Stimulated activated CD4-positive, alpha-beta T cell treated with anti-CD3 and anti-CD28 coated beads, Interleukin-15, amount 100 ng/mL, for 24 hours (primary cell): Measurements from ENCODE around the gene STK32C.

Experiments
- DNase-seq: peaks from one replicate; pipeline ENCODE4 v3.0.0-alpha.2; 2020

STK32C gene

GRCh38 chr10:132243141-132243540 is 64.6 kb downstream of the STK32C start:
- DNase-seq: no peak

DNA sequence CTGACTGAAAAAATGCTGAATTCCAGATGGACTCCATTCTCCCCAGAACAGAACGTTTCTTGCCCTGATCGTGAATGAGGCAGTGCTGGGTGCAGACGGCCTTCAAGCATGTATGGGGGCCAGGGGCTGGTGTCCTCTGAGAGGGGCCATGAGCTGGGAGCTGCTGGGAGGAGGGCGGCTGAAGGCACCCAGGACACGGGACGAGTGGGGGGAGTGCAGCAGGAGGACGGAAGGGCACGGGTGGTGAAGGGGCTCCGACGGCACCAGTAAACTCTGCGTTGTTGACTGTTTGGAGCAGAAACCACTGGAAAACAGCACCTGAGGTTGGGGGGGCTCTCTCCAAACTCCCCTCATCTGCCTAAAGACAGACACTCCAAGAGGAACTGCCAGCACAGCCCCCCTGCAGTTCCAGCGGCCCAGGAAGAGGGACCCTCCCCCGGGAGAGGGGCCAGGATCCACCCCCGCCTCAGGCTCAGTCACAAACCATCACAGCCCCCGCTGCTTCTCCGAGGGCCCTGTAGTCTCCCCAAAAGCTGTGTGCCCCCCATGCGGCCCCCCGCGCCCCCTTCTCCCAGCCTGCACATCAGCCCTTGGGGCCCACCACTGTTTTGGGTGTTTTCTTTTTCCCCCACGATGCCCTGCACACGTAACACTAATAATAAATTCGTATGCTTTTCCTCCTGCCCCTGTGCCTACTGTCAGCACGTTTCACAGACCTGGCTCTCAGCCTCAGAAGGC is 65.5 kb downstream of the STK32C start:
- DNase-seq: no peak

DNA sequence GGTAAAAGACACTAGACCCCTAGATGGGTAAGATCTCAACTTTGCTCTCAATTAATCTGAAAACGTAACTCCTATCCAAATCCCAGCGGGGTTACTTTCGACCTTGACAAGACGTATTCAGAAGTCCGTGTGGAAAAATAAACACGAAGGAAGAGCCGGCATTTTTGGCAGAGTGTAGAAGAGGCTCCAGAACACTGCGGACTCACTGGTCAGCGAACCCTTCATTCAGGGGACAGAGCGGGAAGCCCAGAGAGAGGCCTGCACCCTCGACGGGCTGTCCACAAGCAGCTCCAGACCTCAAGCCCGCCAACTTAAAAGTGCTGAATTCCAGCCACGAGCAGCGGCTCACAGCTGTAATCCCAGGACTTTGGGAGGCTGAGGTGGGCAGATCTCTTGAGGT is 66.3 kb downstream of the STK32C start:
- DNase-seq: no peak

- no peak for DNase-seq
These were observed 66.7 kb downstream of the STK32C start for GRCh38 chr10:132241086-132241485.

- no peak for DNase-seq
These were observed 67.2 kb downstream of the STK32C start for GRCh38 chr10:132240581-132240980.

DNA sequence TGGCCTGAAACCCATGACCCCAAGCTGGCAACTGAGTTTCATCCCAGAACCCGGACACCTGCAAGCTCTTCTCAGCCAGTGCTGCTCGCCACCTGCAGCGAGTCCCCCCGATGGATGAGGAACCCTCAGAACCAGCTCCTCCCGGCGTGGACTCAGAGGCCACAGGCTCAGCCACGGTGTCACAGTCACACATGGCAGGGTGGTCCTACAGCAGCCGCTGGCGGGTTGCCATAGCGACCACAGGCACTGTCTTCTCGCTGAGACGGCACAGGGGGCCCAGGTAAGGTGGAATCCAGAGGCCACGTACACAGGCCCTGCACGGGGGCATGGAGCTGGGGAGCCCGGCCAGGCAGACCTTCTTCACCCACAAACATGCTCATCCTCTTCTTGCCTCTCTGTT is 67.6 kb downstream of the STK32C start:
- DNase-seq: no peak

DNA sequence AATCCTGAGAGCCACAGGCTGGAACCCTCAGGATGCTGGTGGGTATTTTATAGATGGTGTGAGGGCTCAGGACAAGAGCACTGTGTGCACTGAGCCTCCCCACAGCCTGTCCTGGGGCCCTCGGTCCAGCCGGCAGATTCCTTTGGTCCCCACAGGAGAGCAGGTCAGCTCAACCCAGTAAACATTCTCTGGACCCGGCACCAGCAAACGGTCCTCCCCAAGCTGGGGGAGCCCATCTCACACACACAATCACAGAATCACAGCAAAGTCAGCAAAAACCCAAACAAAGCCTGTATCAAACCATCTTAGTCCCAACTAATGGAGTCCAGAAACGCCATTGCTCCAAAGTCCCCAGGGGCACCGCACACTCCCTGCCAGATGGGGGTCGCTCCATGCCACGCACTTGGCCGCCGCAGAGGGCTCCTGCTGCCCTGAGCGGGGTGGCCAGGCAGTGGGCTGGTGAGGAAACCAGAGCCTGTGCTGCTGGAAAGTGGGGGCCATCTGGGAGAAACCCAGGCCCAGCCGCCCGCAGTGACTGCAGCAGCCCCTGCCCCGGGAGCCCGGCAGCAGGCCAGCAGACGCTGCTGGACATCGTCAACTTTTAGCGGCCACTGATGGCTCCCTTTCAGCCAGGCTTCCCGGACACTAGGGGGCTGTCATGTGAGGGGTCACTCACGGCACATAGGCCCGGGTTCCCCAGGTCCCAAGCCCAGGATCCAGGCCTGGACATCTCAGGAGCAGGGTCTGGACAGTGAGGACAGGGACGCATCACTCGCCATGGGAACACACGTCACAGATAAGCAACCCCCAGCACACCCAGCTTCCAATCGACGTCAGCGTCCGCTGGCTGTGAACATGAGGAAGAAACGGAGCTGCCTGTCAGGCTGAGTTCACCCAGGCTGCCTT is 68.4 kb downstream of the STK32C start:
- no peak for DNase-seq

- no peak for DNase-seq
These were observed 69.2 kb downstream of the STK32C start for GRCh38 chr10:132238371-132239125.

DNA sequence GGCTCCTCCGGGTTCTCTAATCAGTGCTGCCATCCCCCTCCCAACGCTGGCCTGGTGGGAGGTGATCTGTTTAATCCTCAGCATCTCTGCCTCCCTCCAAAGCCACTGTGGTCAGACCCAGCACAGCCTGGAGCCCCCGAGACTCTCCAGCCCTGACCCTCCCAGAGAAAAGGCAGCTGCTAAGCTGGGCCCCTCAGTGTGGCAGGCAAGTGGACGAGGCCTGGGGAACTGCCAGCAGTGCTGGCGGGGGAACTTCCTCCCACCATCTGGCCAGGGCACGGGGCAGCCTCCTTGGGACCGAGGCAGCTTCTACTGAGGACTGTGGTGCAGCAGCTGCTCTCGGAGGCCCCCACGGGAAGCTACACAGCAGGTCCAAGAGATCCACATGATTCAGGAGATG is 69.9 kb downstream of the STK32C start:
- DNase-seq: no peak

DNA sequence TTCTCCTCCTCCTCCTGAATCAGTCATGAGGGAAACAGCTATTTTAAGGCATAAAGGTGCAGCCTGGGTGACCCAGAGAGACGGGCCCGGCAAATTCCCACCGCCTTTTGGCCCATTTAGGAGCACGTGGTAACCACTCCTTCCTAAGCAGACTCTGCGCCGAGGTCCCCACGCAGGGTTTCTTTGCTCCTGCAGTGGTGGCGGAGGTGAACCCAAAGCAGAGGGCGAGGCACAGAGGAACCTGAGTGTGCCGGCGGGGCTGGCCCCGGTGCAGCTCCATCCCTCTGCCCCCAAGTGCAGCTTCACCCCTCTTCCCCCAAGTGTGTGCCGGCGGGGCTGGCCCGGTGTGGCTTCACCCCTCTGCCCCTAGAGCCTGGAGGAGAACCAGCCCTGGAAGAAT is 70.4 kb downstream of the STK32C start:
- no peak for DNase-seq

DNA sequence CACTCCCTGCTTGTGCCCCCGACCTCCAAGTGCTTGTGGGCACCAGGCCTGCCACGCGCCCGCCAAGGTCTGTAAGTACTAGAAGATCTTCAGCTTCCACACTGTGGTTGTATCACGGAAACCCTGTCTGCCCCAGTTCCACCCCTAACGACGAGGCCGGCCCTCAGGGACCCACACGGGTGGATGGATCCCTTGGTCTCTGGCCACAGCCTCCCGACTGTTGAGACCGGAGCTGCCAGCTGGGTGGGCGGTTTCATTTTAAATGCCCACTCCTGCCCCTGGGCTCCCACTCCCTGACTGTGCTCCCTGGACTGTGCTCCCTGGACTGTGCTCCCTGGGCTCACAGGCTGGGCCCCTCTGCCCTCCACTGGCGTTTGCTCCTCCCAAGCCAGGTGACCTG is 70.9 kb downstream of the STK32C start:
- DNase-seq: no peak

GRCh38 chr10:132236161-132236560 is 71.6 kb downstream of the STK32C start:
- DNase-seq: no peak

GRCh38 chr10:132234860-132235259 is 72.9 kb downstream of the STK32C start:
- no peak for DNase-seq

DNA sequence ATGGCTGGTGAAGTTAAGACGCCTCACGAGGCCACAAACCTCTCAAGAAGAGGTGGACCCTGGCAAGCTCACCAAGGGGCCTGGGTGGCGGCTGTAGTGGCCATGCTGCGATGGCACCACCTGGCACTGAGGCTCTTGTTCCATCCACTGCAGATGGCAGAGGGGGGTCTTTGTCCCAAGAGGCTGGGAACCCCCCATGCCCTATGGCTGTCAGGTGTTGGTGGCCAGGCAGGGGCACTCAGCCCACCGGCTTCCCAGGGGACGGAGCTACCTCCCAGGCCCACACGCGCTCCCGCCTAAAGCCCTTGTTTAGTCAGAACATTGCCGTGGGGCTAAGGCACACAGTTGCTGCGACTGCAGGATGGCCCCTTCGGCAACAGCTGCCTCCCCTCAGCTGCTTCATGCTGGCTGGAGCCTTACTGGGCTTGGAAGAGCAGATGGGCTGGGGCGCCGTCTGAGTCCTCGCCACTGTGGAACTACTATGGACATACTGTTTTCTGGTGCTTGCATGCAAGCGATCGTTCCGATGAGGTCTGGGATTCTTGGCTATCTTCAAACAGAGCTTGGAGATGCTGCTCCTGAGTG is 74.2 kb downstream of the STK32C start:
- no peak for DNase-seq

DNA sequence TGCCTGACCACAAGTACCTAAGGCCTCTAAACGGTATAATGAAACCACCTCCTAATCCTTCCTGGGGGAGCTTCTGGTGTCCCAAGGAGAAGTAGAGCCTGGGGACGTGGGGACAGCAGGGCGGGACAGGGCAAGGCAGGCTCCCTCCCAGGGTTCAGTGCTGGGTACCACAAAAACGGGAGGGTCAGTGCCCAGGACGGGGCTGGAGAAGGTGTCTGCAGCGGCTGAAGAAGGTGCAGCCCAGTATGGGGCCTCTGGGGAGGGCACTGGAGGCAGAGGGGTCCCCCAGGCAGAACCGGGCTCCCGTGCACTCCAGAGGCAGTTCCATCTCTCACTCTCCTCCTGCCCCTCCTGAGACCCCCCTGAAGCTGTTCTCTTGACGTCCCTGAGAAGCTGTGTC is 74.8 kb downstream of the STK32C start:
- DNase-seq: no peak

DNA sequence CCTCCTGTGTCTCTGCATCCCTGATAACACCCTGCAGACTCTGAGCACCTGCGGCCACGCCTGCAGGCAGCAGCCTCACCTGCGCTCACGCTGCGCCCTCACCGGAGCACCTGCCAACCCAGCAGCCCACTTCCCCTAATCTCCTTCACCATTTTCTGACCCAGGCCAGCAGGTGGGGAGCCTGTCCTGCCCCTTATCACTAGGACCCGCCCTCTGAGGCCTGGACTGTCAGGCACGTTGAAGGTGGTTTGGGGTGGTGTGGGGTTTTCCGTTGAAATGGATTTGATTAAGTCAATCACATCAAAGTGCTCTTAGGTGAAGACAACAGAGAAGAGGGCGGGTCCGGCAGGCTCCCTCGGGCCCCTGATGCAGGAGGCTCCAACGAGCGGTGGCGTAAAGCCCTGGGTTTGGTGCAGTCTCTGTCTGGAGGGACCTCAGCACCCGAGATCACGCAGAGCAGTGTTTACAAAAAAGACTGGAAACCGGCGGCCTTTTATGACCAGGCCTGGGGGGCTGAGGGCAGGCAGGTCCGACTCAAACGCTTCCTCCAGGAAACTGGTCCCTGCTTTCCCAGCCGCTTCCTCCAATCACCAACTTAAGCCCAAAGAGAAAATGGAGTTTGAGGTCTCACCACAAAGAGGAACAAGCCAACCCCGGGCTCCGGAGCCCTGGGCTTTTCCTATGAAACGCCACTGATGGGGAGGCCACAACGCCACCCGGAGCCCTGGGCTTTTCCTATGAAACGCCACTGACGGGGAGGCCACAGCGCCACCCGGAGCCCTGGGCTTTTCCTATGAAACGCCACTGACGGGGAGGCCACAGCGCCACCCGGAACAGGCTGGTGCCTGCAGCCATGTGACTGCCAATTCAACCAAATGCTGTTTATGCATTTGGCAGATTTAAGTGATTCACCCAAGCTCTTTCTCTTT is 75.5 kb downstream of the STK32C start:
- DNase-seq: peak; percentile 51

GRCh38 chr10:132231656-132232022 is 76.1 kb downstream of the STK32C start:
- DNase-seq: no peak

GRCh38 chr10:132230557-132231210 is 77.1 kb downstream of the STK32C start:
- DNase-seq: no peak

DNA sequence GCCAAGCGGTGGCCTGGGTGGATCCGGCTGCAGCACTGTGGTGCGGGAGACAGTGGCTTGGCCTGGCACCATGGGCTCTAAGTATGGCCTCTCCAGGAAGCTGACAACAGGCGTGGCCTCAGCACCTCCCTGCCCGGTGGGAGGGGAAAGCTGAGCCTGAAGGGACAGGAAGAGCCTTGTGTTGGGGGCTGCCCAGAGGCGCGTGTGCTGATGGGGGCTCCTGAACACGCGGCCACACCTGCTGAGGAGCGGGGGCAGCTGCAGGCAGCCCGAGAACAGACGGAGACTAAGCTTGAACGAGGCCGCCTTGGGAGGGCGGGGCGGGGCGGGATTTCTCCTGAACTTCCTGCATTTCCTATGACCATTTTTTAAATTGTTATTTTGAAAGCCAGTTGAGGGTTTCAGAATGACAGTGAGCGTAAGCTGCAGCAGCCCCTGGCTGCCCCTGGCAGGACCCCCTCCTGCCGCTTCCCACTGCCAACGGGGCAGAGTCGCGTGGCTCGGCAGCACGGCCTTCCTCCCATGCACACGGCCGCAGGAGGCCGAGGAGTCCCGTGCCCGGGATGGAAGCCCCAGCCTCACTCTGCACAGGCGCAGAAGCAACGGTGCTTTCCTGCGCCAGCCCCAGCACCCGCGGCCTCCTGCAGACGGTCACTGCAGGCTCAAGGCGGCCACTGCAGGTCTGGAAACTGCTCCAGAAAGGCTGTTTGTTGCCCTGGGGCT is 77.8 kb downstream of the STK32C start:
- peak; percentile 62 for DNase-seq

DNA sequence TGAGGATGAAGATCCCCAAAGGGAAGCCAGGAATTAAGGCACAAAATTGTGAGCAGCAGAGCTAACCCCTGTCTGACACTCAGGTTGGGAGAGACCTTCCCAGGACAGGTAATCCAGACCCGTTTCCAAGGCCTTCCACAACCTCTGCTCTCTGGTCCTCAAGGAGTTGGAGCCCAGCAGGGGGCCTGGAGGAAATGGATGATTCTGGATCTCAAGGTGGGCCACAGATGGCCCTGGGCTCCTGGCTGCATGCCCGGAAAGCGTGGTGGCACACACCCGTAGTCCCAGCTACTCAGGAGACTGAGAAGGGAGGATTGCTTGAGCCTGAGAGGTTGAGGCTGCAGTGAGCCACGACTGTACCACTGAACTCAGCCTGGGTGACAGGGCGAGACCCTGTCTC is 78.7 kb downstream of the STK32C start:
- DNase-seq: no peak

DNA sequence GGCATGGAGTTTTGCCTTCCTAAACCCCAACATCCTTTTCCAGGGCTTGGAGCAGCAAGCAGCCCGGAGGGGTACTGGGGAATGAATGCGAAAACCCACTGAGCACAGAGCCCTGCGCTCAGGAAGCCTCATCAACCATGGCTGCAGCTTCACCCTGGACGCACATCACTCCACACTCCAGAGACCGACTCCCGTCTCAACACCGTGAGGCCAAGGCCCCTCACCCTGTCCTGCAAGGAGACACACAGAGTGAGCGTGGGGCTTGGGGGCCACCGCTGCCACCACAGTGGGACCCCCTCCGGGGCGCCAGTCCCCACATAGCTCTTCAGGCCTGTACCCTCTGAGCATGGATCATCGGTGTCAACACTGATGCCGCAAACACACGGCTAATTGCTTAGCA is 79.1 kb downstream of the STK32C start:
- DNase-seq: no peak
